Lower leg skin (tissue), 3 donors: ENCODE data around the gene REV3L.

ENCODE experiments used
- CTCF ChIP-seq, 3 donors: fragments of 450-650 bp; IDR thresholded peaks; one replicate each; pipeline ENCODE4 v1.5.1; 2016; ENCODE audit warnings: antibody characterized with exemption in 3 of 3, mild to moderate bottlenecking in 3 of 3, moderate library complexity in 2 of 3
- POLR2A ChIP-seq, 2 donors: fragments of 450-650 bp; IDR thresholded peaks; one replicate each; pipeline ENCODE4 v1.6.1; 2016 to 2017; ENCODE audit warnings: antibody characterized with exemption in 2 of 2, mild to moderate bottlenecking in 1 of 2, moderate library complexity in 1 of 2

- TF ChIP-seq POLR2A (IDR thresholded peaks at IDR 0.05) (no peak), CTCF (IDR thresholded peaks at IDR 0.05) (no peak)
These were observed 217.2 kb downstream of the REV3L start for GRCh38 chr6:111265842-111266241.
